HFF-Myc (cell line): ENCODE measurements around the gene RENBP.

Source experiments
- DNase-seq: peaks from one replicate; pipeline ENCODE4 v3.0.0-alpha.2; 2011; ENCODE audit warnings: low read depth; ENCODE audit errors: extremely low read depth
- H3K4me3 ChIP-seq: replicated peaks from 2 replicates; pipeline ENCODE4 v1.5.1; 2011; ENCODE audit warnings: low read depth, mild to moderate bottlenecking, control low read depth, low read length
- CTCF ChIP-seq: IDR thresholded peaks from 2 replicates; pipeline ENCODE4 v1.5.1; 2012; ENCODE audit warnings: mild to moderate bottlenecking, low read depth, low read length, control low read depth; ENCODE audit errors: missing control alignments

The RENBP gene

GRCh38 chrX:153921070-153921469 lies 23.4 kb downstream of the RENBP start:
- TF ChIP-seq CTCF = no peak
- H3K4me3 ChIP-seq = no peak overlapping the region
- no peak for DNase-seq

GRCh38 chrX:153920546-153920945 lies 23.9 kb downstream of the RENBP start:
- no peak for TF ChIP-seq CTCF
- DNase-seq = no peak
- H3K4me3 ChIP-seq = no peak overlapping the region

- no peak for TF ChIP-seq CTCF
- DNase-seq = no peak
Observed at GRCh38 chrX:153919281-153919680, 25.2 kb downstream of the RENBP start.

GRCh38 chrX:153917869-153918268 lies 26.6 kb downstream of the RENBP start:
- no peak for TF ChIP-seq CTCF
- DNase-seq = no peak
- H3K4me3 ChIP-seq = no peak overlapping the region

More at GRCh38 chrX:153919281-153919680, 25.2 kb downstream of the RENBP start:
- no peak overlapping the region for H3K4me3 ChIP-seq

- no peak for DNase-seq
- H3K4me3 ChIP-seq = no peak overlapping the region
- no peak for TF ChIP-seq CTCF
Observed at GRCh38 chrX:153913701-153914100, 30.7 kb downstream of the RENBP start.

- TF ChIP-seq CTCF = no peak
- DNase-seq = no peak
- no peak overlapping the region for H3K4me3 ChIP-seq
Observed at GRCh38 chrX:153913211-153913610, 31.2 kb downstream of the RENBP start.

GRCh38 chrX:153911798-153912197 lies 32.6 kb downstream of the RENBP start:
- no peak for DNase-seq
- TF ChIP-seq CTCF = no peak

More at GRCh38 chrX:153911798-153912197, 32.6 kb downstream of the RENBP start:
- no peak overlapping the region for H3K4me3 ChIP-seq
